GM19023 (cell line): ENCODE measurements around the gene RAD51AP2.
"Not testable (repeated sequence)": the region's sequence is repeated elsewhere in the genome, so short reads cannot be mapped to it uniquely, and the experiment has no call there.

Source experiments
- ATAC-seq: cut with Tn5 transposase; IDR thresholded peaks from one replicate; pipeline ENCODE4 v1.9.1; 2021; ENCODE audit warnings: mild to moderate bottlenecking, moderate library complexity; ENCODE audit not compliant: unreplicated experiment

Gene RAD51AP2

GRCh38 chr2:17518212-17519154, at the start of gene RAD51AP2:
Gene RAD51AP2, minus strand, starts transcription at chr2:17518440. Its CDS starts 25 bp downstream, at chr2:17518415.
- ATAC-seq = peak; percentile 94

GRCh38 chr2:17565726-17566125, 47.5 kb upstream of the RAD51AP2 start:
- not testable (repeated sequence) for ATAC-seq

- ATAC-seq = no peak
These were observed 40.6 kb upstream of the RAD51AP2 start for GRCh38 chr2:17558878-17559277.

- no peak for ATAC-seq
These were observed 39.8 kb upstream of the RAD51AP2 start for GRCh38 chr2:17558053-17558452.

- ATAC-seq = no peak
These were observed 39.4 kb upstream of the RAD51AP2 start for GRCh38 chr2:17557596-17557995.

- no peak for ATAC-seq
These were observed 36.9 kb upstream of the RAD51AP2 start for GRCh38 chr2:17555150-17555549.

GRCh38 chr2:17550907-17551306, 32.7 kb upstream of the RAD51AP2 start:
- no peak for ATAC-seq

GRCh38 chr2:17547737-17548136, 29.5 kb upstream of the RAD51AP2 start:
- no peak for ATAC-seq

GRCh38 chr2:17547237-17547636, 29.0 kb upstream of the RAD51AP2 start:
- no peak for ATAC-seq

GRCh38 chr2:17545680-17546613, 27.7 kb upstream of the RAD51AP2 start:
- ATAC-seq = no peak

GRCh38 chr2:17544256-17544655, 26.0 kb upstream of the RAD51AP2 start:
- ATAC-seq = no peak

- no peak for ATAC-seq
These were observed 25.6 kb upstream of the RAD51AP2 start for GRCh38 chr2:17543848-17544247.

GRCh38 chr2:17543131-17543660, 25.0 kb upstream of the RAD51AP2 start:
- ATAC-seq = no peak

- ATAC-seq = no peak
These were observed 24.2 kb upstream of the RAD51AP2 start for GRCh38 chr2:17542471-17542870.

GRCh38 chr2:17541531-17541950, 23.3 kb upstream of the RAD51AP2 start:
- ATAC-seq = no peak

GRCh38 chr2:17540813-17541530, 22.7 kb upstream of the RAD51AP2 start:
- no peak for ATAC-seq

- ATAC-seq = no peak
These were observed 22.0 kb upstream of the RAD51AP2 start, which contains the start of gene VSNL1 for GRCh38 chr2:17540093-17540812. Gene VSNL1, plus strand, starts transcription at chr2:17540696. Its CDS starts 51,379 bp downstream, at chr2:17592075.

GRCh38 chr2:17539611-17540092, 21.4 kb upstream of the RAD51AP2 start:
- no peak for ATAC-seq

GRCh38 chr2:17538844-17539554, 20.8 kb upstream of the RAD51AP2 start:
- peak; percentile 75 for ATAC-seq
